DMS153 treated with DMSO at 0.1 percent for 48 hours (cell line): ENCODE results near the gene SLX4IP.
A peak's percentile ranks its signal among the peaks of the same experiment; 100 is the strongest.

ENCODE experiments used
- DNase-seq: peaks from one replicate; lab custom pipeline; 2025; ENCODE audit not compliant: unreplicated experiment; lab: John Stamatoyannopoulos, UW

The SLX4IP gene

DNA sequence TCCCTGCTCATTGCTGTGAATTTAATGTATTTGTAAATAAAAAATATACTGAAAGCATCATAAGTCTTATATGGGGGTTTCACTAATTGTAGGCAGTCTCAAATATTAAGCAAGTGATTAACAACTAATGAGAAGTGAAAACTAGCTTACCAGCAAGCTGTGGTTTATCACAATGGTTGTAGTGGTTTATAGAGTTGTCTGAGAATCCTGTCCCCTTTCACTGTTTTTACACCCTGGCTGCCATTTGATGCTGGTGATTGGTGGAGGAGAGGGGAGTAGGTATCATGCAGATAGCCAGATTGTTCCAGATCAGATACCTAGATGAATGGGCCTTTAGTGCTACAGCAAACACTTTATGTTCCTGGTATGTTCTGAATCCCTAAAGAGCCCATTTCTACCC is 7.1 kb upstream of the SLX4IP start:
- DNase-seq = no peak

- DNase-seq = no peak
These were observed 5.6 kb upstream of the SLX4IP start for GRCh38 chr20:10429443-10429981.

DNA sequence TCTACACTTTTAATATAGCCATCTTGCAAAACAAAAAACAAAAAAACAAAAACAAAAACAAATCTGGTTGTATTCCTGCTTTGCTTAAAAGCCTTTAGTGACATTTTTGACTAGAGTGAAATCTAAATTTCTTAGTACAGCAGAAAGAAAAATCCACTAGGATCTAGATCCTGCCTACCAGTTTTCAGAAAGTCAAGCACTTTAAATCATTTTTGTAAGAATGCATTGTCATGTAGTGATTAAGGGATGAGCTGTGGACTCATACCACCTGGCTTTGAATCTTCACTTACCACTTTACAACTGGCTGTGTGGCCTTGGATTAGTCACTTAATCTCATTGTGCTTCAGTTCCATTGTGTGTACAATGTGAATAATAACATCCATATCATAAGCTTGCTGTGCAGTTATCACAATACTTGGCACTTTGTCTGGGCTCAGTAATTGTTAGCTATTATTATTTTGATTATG is 5.1 kb upstream of the SLX4IP start:
- DNase-seq = no peak

DNA sequence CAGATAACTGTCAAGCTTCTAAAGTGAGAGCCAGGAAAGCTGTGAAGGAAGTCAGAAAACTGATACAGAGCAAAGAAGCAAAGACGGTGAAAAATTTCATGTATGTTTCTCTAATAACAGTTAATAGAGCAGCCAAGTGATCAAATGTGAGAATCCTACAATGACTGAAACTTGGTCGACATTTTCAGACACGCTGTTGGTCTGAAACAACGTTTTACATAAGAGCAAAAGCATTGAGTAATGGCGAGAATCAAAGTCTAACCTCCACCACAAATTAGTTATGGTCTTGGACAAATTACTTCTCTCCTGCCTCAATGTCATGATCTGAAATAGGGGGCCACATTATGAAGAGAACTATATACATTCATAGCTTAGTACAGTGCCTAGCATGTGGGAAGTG is 4.4 kb upstream of the SLX4IP start:
- no peak for DNase-seq

GRCh38 chr20:10432079-10432478 is 3.0 kb upstream of the SLX4IP start:
- DNase-seq = no peak

DNA sequence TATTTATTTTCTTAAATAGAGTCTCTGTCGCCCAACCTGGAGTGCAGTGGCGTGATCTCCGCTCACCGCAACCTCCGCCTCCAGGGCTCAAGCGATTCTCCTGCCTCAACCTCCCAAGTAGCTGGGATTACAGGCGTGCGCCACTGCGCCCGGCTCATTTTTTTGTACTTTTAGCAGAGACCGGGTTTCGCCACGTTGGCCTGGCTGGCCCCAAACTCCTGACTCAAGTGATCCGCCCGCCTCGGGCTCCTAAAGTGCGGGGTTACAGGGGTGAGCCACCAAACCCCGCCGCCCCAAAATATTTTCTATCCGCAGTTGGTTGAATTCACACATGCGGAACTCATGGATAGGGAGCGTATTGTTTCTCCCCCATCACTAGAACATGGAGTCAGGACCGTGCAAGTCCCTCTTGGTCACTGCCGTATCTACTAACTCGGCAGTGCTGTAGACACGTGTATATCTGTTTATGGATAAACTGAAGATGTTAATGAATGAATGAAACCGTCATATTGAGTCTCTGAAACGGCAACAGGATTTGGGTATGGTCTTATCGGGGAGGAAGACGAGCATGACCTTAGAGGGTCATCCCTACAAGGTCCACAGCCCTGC is 2.0 kb upstream of the SLX4IP start:
- DNase-seq = no peak

DNA sequence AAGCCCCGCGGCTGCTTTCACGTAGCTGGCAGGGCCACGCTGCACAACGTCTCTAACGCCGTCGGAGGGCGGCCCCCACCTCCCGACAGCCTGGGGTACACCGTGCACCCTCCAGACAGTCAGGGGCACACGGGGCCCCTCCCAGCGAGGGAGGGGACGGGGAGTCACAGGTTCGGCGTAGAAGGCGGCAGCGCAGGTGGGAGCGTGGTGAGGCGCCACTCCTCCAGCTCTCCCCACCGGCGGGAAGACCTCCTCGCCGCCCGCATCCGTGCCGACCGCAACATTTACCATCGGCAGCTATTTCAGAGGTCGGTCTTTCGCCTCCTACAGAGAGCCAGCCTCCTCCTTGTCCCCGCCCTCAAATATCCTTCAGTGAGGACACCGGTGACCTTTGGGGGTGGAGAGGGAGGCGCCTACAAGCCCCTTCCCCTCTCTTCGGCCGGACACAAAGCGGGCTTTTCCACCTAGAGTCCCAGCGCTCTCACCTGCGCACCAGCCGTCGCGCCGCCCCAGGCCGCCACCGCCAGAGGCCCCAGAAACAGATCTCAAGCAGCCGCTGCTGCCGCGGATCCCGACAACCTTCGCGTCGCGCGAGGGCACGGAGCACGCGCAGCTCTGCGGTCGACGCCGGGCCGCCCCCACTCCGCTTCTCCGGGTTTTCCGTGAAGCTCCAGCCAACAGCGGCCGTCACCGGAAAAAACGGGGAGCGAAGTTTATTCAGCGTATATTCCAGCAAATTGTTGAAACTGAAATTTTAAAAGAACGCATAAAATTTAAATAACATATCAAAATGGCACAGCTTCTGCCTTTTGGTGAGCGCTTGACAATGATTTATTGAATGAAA is 1.3 kb upstream of the SLX4IP start, which contains the start of gene MKKS:
Gene MKKS, minus strand, starts transcription at position 600 of the 844 bp plus-strand sequence. CDS start 20,708 bp downstream, outside the sequence.
- peak; percentile 93 for DNase-seq

- DNase-seq = peak; percentile 97
These were observed 656 bp upstream of the SLX4IP start for GRCh38 chr20:10434467-10434831.

GRCh38 chr20:10436053-10436699 is 1.1 kb downstream of the SLX4IP start:
- no peak for DNase-seq

DNA sequence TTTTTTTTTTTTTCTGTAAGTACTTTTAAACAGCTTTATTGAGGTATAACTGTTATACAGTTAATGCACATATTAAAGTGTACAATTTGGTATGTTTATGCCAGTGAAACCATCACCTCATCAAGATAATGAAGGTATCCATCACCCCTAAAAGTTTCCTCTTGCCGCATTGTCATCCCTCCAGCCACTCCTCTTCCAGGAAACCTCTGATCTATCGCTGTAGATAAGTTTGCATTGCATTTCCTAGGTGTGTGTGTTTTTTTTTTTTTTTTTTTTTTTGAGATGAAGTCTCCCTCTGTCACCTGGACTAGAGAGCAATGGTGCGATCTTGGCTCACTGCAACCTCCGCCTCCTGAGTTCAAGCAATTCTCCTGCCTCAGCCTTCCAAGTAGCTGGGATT is 3.1 kb downstream of the SLX4IP start:
- DNase-seq = no peak

GRCh38 chr20:10443936-10444335 is 8.8 kb downstream of the SLX4IP start:
- DNase-seq = no peak

DNA sequence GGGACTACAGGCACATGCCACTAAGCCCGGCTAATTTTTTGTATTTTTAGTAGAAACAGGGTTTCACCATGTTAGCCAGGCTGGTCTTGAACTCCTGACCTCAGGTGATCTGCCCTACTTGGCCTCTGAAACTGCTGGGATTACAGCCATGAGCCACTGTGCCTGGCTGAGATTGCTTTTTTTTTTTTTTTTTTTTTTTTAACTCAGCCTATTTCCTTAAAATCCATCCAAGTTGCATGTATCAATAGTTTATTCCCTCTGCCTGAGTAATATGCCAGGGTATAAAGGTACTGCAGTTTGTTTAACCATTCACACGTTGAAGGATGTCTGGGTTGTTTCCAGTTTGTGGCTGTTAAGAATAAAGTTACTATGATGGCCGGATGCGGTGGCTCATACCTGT is 10.7 kb downstream of the SLX4IP start:
- no peak for DNase-seq

GRCh38 chr20:10447028-10447427 is 11.9 kb downstream of the SLX4IP start:
- no peak for DNase-seq

DNA sequence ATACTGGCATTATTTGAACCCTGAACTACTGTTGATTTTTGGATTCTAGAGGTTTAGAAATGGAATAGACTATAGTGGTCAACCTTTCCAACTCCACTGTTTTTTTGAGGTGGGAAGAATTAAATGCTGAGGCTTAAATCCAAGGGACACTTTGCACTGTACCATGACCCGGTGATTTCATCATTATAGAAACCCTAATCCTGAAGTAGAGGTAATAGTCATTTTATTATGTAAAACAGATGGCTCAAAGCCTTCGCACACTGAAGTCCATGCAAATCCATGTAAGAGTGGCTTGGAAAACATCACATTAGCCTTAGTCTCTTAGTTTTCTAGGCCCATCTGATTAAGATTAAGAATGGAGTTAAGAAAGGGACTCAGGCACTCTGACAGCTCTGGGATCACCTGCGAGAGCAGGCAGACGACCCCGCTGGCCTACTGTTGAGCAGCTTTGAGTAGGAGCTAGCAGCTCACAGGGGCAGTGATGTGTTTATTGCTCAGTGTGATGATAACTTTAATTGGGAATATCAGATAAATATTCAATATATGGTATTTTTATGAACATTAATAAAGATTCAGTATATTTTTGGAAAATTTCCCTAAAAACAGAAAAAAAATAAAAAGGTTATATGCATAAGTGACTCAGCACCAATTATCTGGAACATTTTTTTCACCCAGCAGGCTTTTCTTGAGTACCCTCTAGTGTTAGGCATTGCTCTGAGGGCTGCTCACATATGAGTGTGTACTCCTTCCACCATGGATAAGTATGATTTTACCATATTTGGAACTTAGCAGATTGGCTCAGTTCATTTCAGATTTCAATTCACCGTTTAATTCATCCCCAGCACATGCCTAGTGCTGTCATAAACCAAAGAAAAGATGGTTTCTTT is 13.4 kb downstream of the SLX4IP start:
- DNase-seq = no peak

- DNase-seq = no peak
These were observed 14.2 kb downstream of the SLX4IP start for GRCh38 chr20:10449270-10449669.

DNA sequence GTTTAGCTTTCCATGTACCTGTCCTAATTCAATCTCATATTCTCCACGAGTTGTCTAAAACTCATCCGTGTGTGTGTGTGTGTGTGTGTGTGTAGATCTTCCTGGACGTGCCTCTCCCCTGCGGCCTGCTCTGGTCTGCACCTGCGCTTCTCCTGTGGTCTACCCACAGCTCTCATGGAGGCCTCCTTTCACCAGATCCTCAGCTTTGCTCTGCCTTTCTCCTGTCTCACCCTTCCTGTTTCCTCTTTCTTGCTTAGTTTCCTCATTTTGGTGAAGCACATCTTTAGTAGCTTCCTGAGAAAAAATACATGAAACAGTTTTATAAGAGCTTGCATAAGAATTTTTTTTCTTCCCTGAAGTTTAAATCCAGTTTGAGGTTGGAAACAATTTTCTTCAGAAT is 18.1 kb downstream of the SLX4IP start:
- no peak for DNase-seq

- DNase-seq = no peak
These were observed 19.1 kb downstream of the SLX4IP start for GRCh38 chr20:10454151-10454750.

- no peak for DNase-seq
These were observed 26.4 kb downstream of the SLX4IP start for GRCh38 chr20:10461495-10461894.

DNA sequence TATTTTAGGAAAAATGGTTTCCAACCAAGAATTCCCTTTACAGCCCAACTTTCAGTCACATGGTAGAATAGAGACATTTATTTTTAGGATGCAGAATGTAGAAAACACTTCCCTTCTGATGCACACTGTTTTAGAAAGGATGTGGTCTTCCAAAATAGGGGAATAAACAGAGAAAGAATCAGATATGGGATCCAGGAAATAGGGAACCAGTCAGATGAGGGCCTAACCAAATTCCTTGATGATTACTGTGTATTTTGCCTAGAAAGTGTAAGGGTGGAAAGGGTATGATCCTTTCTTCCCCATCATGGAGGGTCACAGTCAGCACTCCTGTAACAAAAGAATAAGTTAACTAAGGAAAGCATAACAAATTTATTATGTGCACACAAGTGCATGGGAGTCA is 27.4 kb downstream of the SLX4IP start:
- DNase-seq = no peak

GRCh38 chr20:10463622-10464021 is 28.5 kb downstream of the SLX4IP start:
- DNase-seq = no peak
